ENCODE measurements around the gene BRD7.

- no peak for TF ChIP-seq CTCF (IDR thresholded peaks at IDR 0.05; ENCODE audit: insufficient read depth, low read length, poor library complexity, severe bottlenecking)
- no peak for TF ChIP-seq EZH2phosphoT487 (conservative IDR thresholded peaks at IDR 0.05; ENCODE audit: low read length)
Measured at GRCh38 chr16:50332599-50332998, 36.2 kb downstream of the BRD7 start.
